ENCODE data around the gene KCNJ10. TPM values are rescaled to one million over a fixed set of nuclear protein-coding genes. Genes with fewer than 3 reads are reported as not detected.

Gene KCNJ10
- total RNA-seq, 4 donors from 2014 or later = 6.5 to 13.5 (median 8.8) TPM

GRCh38 chr1:160018900-160019299 is 51.1 kb downstream of the KCNJ10 start:
- H3K27ac ChIP-seq = no peak overlapping the region
- no peaks in the 10 kb centered on the region for H3K27me3 ChIP-seq
- DNase-seq (ENCODE audit: low spot score in 2 of 2) = no peak
- no peaks in the 10 kb centered on the region for H3K9me3 ChIP-seq
- H3K4me1 ChIP-seq = peaks cover 0 to 10% (median 6%) of the 10 kb centered on the region in 4 donors
- 92 to 93% methylated on average over 1 of the region's 1 CpG for WGBS, 2 donors
- H3K4me3 ChIP-seq = no peak overlapping the region
- TF ChIP-seq EP300 (IDR thresholded peaks at IDR 0.05) (no peak), CTCF (IDR thresholded peaks at IDR 0.05) (no peak), POLR2A (IDR thresholded peaks at IDR 0.05) (no peak)
- no peaks in the 10 kb centered on the region for H3K36me3 ChIP-seq

- TF ChIP-seq POLR2A (IDR thresholded peaks at IDR 0.05) = no peak
- H3K4me3 ChIP-seq = no peak overlapping the region
- DNase-seq (ENCODE audit: low spot score in 2 of 2) = no peak
- peaks cover 0 to 4% (median 1%) of the 10 kb centered on the region in 4 donors for H3K4me1 ChIP-seq
- H3K27ac ChIP-seq = no peak overlapping the region
- no peaks in the 10 kb centered on the region for H3K36me3 ChIP-seq
- H3K9me3 ChIP-seq = no peaks in the 10 kb centered on the region
- no peaks in the 10 kb centered on the region for H3K27me3 ChIP-seq
- WGBS, 2 donors = 65 to 68% methylated on average over 3 of the region's 3 CpGs
Observed at GRCh38 chr1:160018347-160018746, 51.6 kb downstream of the KCNJ10 start.

- H3K4me1 ChIP-seq = no peaks in the 10 kb centered on the region
- H3K9me3 ChIP-seq = no peaks in the 10 kb centered on the region
- H3K4me3 ChIP-seq = no peak overlapping the region
- H3K36me3 ChIP-seq = no peaks in the 10 kb centered on the region
- WGBS, 2 donors = 33 to 59% methylated on average over 1 of the region's 1 CpG
- H3K27me3 ChIP-seq = no peaks in the 10 kb centered on the region
- TF ChIP-seq EP300 (IDR thresholded peaks at IDR 0.05) (no peak), POLR2A (IDR thresholded peaks at IDR 0.05) (no peak), CTCF (IDR thresholded peaks at IDR 0.05) (no peak)
- no peak for DNase-seq (ENCODE audit: low spot score in 2 of 2)
- no peak overlapping the region for H3K27ac ChIP-seq
Observed at GRCh38 chr1:160017592-160017991, 52.4 kb downstream of the KCNJ10 start.

- Histone ChIP-seq H3K9me3 (no peaks in the 10 kb centered on the region), H3K27me3 (no peaks in the 10 kb centered on the region), H3K4me1 (no peaks in the 10 kb centered on the region), H3K36me3 (no peaks in the 10 kb centered on the region), H3K4me3 (no peak overlapping the region), H3K27ac (no peak overlapping the region)
- TF ChIP-seq POLR2A (IDR thresholded peaks at IDR 0.05) (no peak), EP300 (IDR thresholded peaks at IDR 0.05) (no peak)
- WGBS, 2 donors = 61 to 62% methylated on average over 3 of the region's 3 CpGs
- DNase-seq (ENCODE audit: low spot score in 2 of 2) = no peak
Observed at GRCh38 chr1:160011781-160012180, 58.2 kb downstream of the KCNJ10 start.

GRCh38 chr1:160009801-160010200 is 60.2 kb downstream of the KCNJ10 start:
- no peak for TF ChIP-seq CTCF (IDR thresholded peaks at IDR 0.05)
- Histone ChIP-seq H3K4me1 (no peaks in the 10 kb centered on the region), H3K36me3 (no peaks in the 10 kb centered on the region), H3K27me3 (no peaks in the 10 kb centered on the region), H3K4me3 (no peak overlapping the region), H3K27ac (no peak overlapping the region), H3K9me3 (no peaks in the 10 kb centered on the region)
- 39 to 49% methylated on average over 2 of the region's 2 CpGs for WGBS, 2 donors
- DNase-seq (ENCODE audit: low spot score in 2 of 2) = no peak

DNA sequence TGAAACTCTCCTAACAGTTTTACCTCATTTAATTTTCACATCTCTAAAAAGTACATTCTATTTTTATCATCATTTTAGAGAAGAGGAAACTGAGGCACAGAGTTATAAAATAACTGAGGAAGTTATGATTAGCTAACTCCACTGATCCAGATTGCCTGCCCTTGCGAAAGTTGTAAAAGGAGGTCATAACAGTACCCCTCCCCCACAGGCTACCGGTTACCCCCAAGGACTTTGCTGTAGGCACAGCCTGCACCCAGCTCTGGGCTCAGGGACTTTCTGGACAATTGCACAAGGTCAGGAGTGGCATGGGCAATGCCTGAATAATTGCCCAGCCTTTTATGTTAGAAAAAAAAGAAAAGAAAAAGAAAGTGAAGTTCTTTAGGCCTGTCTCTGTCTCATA is 60.9 kb downstream of the KCNJ10 start:
- no peaks in the 10 kb centered on the region for H3K9me3 ChIP-seq

More for the DNA sequence above, 60.9 kb downstream of the KCNJ10 start:
- no peaks in the 10 kb centered on the region for H3K27me3 ChIP-seq
- no peak for TF ChIP-seq POLR2A (IDR thresholded peaks at IDR 0.05)
- no peak for TF ChIP-seq EP300 (IDR thresholded peaks at IDR 0.05)
- no peak for TF ChIP-seq CTCF (IDR thresholded peaks at IDR 0.05)
- H3K36me3 ChIP-seq = no peaks in the 10 kb centered on the region
- DNase-seq (ENCODE audit: low spot score in 2 of 2) = no peak
- 39 to 49% methylated on average over 2 of the region's 2 CpGs for WGBS, 2 donors
- H3K27ac ChIP-seq = no peak overlapping the region
- no peak overlapping the region for H3K4me3 ChIP-seq
- H3K4me1 ChIP-seq = no peaks in the 10 kb centered on the region
